ENCODE measurements around the gene SAPCD2.

Gene SAPCD2

DNA sequence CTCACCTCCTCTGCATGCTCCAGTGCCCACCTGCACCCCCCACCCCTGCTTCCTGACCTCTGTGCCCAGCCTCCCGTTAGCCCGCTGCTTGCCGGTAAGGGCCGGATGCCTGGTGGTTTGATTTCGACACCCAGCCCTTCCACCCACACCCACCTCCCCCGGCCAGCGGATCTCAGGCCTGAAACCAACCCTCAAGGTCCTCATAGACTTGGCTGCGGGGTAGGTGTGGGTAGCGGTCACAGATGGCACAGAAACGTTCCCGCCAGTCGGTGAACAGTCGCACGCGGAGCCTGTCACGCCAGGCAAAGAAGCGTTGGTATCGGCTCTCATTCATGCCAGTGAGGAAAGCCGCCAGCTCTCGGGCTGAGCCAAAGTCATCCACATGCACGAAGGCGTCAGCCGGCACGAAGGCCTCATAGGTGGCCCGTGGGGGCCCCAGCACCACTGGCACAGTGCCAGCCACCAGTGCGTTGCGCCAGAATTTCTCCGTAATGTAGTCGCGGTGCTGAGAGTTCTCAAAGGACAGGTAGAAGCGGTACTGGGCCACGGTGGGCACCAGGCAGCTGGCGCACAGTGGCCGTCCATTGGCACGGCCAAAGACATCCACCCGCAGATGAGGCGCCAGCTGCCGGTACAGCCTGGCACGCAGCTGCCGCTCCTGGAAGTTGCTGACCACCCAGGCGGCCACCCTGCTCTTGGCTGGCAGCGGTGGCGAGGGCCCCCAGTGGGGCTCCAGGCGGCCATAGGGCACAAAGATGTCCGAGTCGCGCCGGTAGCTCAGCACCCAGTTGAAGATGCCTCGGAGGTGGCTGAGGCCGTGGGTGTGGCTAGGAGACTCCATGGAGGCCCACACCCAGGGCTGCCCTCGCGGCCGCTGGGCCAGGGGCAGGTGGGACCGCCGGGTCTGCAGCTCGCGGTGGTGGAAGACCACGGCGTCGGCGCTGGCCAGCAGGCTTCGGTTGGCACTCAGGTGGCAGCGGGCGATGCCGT lies 39.5 kb downstream of the SAPCD2 start:
- DNase-seq, result no peak

DNA sequence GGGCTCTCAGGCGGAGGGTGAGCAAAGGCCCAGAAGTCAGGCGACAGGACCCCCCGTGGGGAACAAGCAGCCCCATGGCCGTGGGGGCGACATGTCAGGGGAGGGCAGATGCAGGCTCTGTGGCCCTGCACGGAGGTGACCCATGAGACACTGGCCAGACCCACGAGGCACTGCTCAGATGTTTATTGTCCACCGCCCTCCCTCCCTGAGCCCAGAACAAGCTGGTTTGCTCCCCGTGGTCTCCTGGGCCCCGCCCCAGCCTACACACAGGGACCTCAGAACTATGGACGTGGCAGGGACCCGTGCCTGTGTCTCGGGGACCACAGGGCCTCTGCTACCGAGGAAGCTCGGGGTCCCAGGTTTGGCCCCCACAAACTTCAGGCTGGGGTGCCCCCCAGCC lies 40.4 kb downstream of the SAPCD2 start:
- DNase-seq, result no peak

DNA sequence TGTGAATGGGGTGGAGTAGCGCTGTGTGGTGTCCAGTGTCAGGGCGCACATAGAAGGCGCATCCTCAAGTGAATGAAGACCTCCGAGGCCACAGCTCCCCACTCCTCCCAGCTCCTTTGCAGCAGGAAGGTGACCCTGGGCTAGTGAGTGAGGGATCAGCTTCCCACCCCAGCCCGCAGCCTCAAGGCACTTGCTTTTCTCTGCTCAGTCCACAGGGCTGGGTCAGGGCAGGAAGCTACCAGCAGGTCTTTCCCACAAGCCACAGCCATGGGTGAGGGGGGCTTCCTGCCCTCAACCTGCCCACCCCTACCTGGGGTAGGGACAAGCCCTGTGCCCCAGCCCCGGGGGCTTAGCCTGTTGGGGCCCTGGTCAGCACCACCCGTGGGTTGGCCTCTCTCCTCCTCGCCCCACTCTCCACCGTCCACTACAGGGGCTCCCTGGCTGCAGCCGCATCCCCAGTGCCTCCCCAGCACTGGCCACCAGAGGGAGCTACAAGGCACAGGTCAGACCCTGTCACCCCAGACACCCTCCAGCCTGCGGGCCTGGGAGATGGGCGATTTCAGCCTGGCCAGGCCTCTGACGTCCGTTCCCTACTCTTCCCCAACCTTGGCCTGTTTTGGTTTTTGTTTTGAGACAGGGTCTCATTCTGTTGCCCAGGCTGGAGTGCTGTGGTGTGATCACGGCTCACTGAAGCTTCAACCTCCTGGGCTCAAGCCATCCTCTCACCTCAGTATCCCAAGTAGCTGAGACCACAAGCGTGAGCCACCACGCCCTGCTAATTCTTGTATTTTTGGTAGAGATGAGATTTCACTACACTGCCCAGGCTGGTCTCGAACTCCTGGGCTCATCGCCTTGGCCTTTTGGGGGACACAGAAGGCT lies 41.1 kb downstream of the SAPCD2 start:
- DNase-seq, result peak; percentile 29

GRCh38 chr9:137028263-137029057 lies 41.9 kb downstream of the SAPCD2 start:
- DNase-seq, result peak; percentile 29

DNA sequence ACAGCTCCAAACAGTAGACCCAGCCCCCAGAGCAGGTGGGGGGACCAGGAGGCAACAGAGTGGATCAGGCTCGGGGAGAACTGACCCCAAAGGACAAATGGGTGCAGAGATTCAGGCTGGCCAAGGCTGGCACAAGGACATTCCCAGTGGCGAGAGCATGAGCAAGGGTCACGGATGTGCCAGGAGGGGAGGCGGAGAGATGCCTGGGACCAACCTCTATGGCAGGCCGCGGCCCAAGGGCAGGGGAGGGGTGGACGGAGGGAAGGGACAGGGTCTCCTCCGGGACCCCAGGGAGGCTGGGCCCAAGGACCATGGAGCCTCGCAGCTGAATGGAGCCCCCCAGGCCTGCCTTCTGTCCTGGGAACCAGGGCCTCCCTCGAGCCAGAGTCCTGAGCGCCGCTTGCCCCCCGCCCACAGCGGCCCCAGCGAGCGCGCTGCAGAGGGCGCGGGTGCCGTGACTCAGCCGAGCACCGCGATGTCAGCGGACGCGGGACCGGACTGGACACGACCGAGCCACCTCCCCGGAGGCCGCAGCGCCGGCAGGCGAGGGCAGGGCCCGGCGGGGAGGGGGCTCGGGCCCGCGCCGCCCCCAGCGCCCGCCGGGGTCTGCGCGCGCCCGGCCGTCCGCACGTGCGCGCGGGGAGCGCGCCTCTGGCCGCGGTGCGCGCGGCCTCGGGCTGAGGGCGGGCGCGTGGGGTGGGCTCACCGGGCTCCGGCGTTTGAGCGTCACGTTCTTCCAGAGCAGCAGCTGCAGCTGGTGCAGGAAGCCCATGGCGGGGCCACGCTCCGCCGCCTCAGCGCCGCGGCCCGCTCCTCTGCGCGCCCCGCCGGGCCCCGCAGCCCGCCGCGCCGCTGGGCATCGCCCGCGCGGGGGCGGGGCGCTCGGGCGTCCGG lies 42.7 kb downstream of the SAPCD2 start, which contains the start of gene ABCA2:
TSS of gene ABCA2 (minus strand) at position 869 of the 894 bp plus-strand sequence. CDS start at position 772, 97 bp downstream.
- no peak for DNase-seq

DNA sequence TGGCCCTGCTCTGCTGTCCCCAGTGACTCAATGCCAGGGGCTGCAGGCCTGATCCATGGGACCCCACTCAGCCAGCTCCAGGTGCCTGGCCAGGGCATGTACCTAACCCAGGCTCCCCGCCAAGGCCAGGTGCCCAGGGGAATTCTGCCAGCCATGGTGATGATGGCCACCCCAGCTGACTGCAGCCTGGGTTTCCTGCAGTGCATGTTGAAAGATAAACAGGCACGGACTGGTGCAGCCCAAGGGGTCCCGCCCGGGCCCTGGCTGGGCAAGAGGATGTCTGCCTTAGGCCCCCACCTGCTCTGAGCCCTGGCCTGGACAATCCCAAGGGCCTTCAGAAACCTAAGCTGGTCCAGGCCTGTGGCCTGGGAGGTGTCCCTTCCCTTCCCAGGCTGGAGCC lies 43.5 kb downstream of the SAPCD2 start:
- no peak for DNase-seq

- no peak for DNase-seq
Observed at GRCh38 chr9:137026384-137026783, 44.0 kb downstream of the SAPCD2 start.

- peak; percentile 75 for DNase-seq
Observed at GRCh38 chr9:137025517-137025966, 44.8 kb downstream of the SAPCD2 start.

DNA sequence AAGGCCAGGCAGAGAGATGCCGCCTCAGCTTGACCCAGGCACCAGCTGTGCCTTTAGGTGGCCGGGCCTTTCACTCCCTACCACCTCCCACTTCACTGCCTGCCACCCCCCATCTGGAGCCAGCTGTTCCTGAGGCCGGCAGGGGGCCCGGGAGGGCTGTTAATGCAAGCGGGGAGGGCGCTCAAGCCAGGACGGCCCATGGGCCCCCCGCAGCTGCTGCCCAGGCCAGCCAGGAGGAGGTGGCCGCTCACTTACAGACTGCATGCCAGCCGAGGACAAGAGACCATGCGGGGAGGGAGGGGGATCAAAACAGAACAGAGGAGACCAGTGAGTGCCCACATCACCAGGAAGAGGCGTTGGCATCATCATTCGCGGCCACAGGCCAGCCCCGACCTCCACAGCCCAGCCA lies 46.8 kb downstream of the SAPCD2 start:
- no peak for DNase-seq

DNA sequence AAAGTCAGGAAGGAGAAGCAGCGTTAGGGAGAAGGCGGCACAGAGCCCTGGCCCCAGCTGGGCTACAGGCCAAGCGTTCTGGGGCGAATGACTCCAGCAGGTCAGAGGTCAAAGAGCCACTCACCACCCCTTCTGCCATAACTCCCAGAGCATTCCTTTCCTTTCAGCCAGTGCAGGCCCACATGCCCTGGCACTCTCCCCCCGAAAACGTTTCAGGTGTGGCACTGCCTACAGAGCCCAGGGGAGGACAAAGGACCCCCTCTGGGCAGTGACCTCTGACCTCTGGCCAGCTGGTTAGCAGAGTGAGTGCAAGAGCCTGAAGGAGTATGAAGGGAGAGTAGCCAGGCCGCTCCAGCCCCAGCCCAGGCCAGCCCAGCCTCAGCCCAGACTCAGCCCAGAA lies 47.2 kb downstream of the SAPCD2 start:
- DNase-seq, result no peak

- no peak for DNase-seq
Observed at GRCh38 chr9:137022662-137023008, 47.7 kb downstream of the SAPCD2 start.

DNA sequence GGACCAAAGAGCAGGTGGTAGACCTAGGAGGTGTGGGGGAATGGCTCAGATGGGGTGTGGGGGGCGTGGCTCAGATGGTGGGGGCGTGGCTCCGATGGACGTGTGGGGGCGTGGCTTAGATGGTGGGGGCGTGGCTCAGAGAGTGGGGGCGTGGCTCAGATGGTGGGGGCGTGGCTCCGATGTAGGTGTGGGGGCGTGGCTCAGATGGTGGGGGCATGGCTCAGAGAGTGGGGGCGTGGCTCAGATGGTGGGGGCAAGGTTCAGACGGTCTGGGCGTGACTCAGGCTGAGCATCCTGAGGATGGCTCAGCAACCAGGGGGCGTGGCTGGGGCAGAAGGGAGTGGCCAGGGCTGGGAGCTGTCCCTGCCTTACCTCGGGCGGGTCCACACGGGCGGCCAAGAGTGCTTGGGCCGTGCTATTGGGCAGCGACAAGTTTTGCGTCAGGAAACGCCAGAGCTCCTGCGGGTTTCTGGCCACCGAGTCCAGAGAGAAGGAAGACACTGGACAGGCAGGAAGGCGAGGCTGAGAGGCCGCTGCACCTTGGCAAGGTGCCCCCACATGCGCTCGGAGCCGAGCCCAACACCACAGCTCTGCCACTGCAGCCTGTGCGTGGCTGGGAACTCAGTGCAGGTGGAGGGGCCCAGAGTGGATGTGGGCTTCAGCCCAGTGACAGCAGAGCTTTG lies 48.2 kb downstream of the SAPCD2 start:
- DNase-seq, result peak; percentile 41

- DNase-seq, result no peak
Observed at GRCh38 chr9:137021568-137021978, 48.8 kb downstream of the SAPCD2 start.

- DNase-seq, result no peak
Observed at GRCh38 chr9:137020771-137021567, 49.4 kb downstream of the SAPCD2 start.

- no peak for DNase-seq
Observed at GRCh38 chr9:137019891-137020683, 50.3 kb downstream of the SAPCD2 start.

DNA sequence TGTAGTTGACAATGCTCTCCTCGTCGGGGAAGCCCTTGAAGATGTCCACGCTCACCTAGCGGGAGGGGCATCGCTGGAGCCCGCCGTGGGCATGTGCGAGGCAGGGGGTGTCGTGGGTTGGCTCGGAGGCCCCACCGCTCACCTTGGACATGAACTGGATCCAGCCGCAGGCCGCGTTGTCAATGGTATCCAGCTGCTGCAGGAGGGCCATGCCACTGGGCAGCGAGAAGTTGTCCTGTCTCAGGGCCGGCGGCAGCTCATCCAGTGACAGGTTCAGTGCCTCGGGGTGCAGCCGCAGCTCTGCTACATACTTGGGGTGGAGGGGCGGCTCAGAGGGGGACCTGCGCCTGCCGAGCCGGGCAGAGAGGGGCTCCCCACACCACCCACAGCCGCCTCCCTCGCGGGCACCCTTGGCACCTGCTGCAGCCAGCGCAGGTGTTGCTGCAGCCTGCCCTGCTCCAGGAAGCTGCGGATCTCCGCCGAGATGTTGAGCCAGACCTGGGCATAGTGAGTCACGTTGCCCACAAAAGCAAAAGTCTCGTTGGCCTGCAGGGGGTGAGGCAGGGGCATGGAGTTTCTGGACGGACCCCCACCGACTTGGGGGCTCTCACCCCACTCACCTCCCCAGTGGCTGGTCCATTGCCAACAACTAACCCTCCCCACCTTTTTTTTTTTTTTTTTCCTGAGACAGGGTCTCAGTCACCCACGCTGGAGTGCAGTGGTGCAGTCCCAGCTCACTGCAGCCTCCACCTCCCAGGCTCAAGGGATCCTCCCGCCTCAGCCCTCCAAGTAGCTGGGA lies 51.4 kb downstream of the SAPCD2 start:
- no peak for DNase-seq

GRCh38 chr9:137017791-137018497 lies 52.4 kb downstream of the SAPCD2 start:
- DNase-seq, result no peak

- no peak for DNase-seq
Observed at GRCh38 chr9:137017071-137017470, 53.3 kb downstream of the SAPCD2 start.
